ENCODE results near the gene TMEM156. TPM values are rescaled to one million over a fixed set of nuclear protein-coding genes. Genes with fewer than 3 reads are reported as not detected.
A peak's percentile ranks its signal among the peaks of the same experiment; 100 is the strongest.

TMEM156 gene
- total and polyA plus RNA-seq, 2 donors (not counting 1 experiment from before 2014, with no cell fraction given): 0.06 to 0.17 TPM

- Histone ChIP-seq H3K9me3 (ENCODE audit: control insufficient read depth, insufficient read depth, low read depth, low read length) (no peaks in the 10 kb centered on the region), H3K27ac (ENCODE audit: insufficient read depth, low read length) (no peak overlapping the region), H4K20me1 (ENCODE audit: control insufficient read depth, extremely low read depth, insufficient read depth, low read length) (no peaks in the 10 kb centered on the region), H3K4me1 (ENCODE audit: control insufficient read depth, extremely low read depth, insufficient read depth, low read length) (no peaks in the 10 kb centered on the region), H3K4me3 (replicated peaks in 1 of 4; ENCODE audit: control extremely low read depth in 1 of 4, insufficient read depth in 1 of 4, low read depth in 3 of 4, low read length in 4 of 4) (no peak overlapping the region), H3K27me3 (ENCODE audit: control insufficient read depth, insufficient read depth, low read length) (no peaks in the 10 kb centered on the region), H3K36me3 (ENCODE audit: control insufficient read depth, insufficient read depth, low read length) (peaks cover 20% of the 10 kb centered on the region), H3K79me2 (ENCODE audit: control insufficient read depth, insufficient read depth, low read length) (no peaks in the 10 kb centered on the region), H2AFZ (ENCODE audit: low read length) (no peak overlapping the region), H3K9ac (ENCODE audit: insufficient read depth, low read length) (no peak overlapping the region), H3K4me2 (ENCODE audit: extremely low read depth, insufficient read depth, low read length) (no peak overlapping the region)
- no peak for TF ChIP-seq CTCF (conservative IDR thresholded peaks at IDR 0.05 in 1 of 2, IDR thresholded peaks at IDR 0.05 in 1 of 2; ENCODE audit: low read depth in 1 of 2, low read length in 2 of 2)
- no peak for TF ChIP-seq EZH2 (IDR thresholded peaks at IDR 0.05; ENCODE audit: low read length, missing control alignments)
- no peak for DNase-seq (ENCODE audit: low read depth in 2 of 2)
Observed at GRCh38 chr4:38919494-38919893, 112.7 kb downstream of the TMEM156 start.

GRCh38 chr4:38917481-38918025 lies 114.7 kb downstream of the TMEM156 start:
- H3K36me3 ChIP-seq (ENCODE audit: control insufficient read depth, insufficient read depth, low read length): peaks cover 20% of the 10 kb centered on the region
- DNase-seq (ENCODE audit: low read depth in 2 of 2): peak in 1 of 2 donors; percentile 13

More at GRCh38 chr4:38917481-38918025, 114.7 kb downstream of the TMEM156 start:
- H3K4me1 ChIP-seq (ENCODE audit: control insufficient read depth, extremely low read depth, insufficient read depth, low read length): no peaks in the 10 kb centered on the region
- H2AFZ ChIP-seq (ENCODE audit: low read length): no peak overlapping the region
- no peaks in the 10 kb centered on the region for H3K9me3 ChIP-seq (ENCODE audit: control insufficient read depth, insufficient read depth, low read depth, low read length)
- no peaks in the 10 kb centered on the region for H4K20me1 ChIP-seq (ENCODE audit: control insufficient read depth, extremely low read depth, insufficient read depth, low read length)
- TF ChIP-seq CTCF (conservative IDR thresholded peaks at IDR 0.05 in 1 of 2, IDR thresholded peaks at IDR 0.05 in 1 of 2; ENCODE audit: low read depth in 1 of 2, low read length in 2 of 2) (no peak), EZH2 (IDR thresholded peaks at IDR 0.05; ENCODE audit: low read length, missing control alignments) (no peak)
- no peak overlapping the region for H3K4me3 ChIP-seq (replicated peaks in 1 of 4; ENCODE audit: control extremely low read depth in 1 of 4, insufficient read depth in 1 of 4, low read depth in 3 of 4, low read length in 4 of 4)
- no peaks in the 10 kb centered on the region for H3K27me3 ChIP-seq (ENCODE audit: control insufficient read depth, insufficient read depth, low read length)
- H3K4me2 ChIP-seq (ENCODE audit: extremely low read depth, insufficient read depth, low read length): no peak overlapping the region
- no peak overlapping the region for H3K9ac ChIP-seq (ENCODE audit: insufficient read depth, low read length)
- H3K79me2 ChIP-seq (ENCODE audit: control insufficient read depth, insufficient read depth, low read length): no peaks in the 10 kb centered on the region
- no peak overlapping the region for H3K27ac ChIP-seq (ENCODE audit: insufficient read depth, low read length)

Other genes starting within 250 kb of the TMEM156 start
- not detected in 2 replicates for gene TLR10, start 249.4 kb downstream of the TMEM156 start, total RNA-seq
- not detected in 2 replicates for gene TLR10, start 249.4 kb downstream of the TMEM156 start, polyA plus RNA-seq
- 1.3 and 1.7 TPM in 2 replicates for gene TLR1, start 227.6 kb downstream of the TMEM156 start, total RNA-seq
- gene TLR1, start 227.6 kb downstream of the TMEM156 start, polyA plus RNA-seq: 0.41 and 0.77 TPM in 2 replicates
- 1.0 and 2.3 TPM in 2 replicates for gene TLR6, start 175.6 kb downstream of the TMEM156 start, total RNA-seq
- gene TLR6, start 175.6 kb downstream of the TMEM156 start, polyA plus RNA-seq: 1.9 and 2.3 TPM in 2 replicates
- 270 and 296 TPM in 2 replicates for gene FAM114A1, start 164.6 kb downstream of the TMEM156 start, total RNA-seq
- 272 and 402 TPM in 2 replicates for gene FAM114A1, start 164.6 kb downstream of the TMEM156 start, polyA plus RNA-seq
- gene KLHL5, start 29.8 kb upstream of the TMEM156 start, total RNA-seq: 120 and 152 TPM in 2 replicates
- gene KLHL5, start 29.8 kb upstream of the TMEM156 start, polyA plus RNA-seq: 40.0 and 88.3 TPM in 2 replicates
- gene WDR19, start 150.1 kb upstream of the TMEM156 start, total RNA-seq: 34.8 and 37.0 TPM in 2 replicates
- gene WDR19, start 150.1 kb upstream of the TMEM156 start, polyA plus RNA-seq: 23.5 and 36.0 TPM in 2 replicates

Data from fibroblast of lung (primary cell).